ENCODE results near the gene LMCD1.

DNA sequence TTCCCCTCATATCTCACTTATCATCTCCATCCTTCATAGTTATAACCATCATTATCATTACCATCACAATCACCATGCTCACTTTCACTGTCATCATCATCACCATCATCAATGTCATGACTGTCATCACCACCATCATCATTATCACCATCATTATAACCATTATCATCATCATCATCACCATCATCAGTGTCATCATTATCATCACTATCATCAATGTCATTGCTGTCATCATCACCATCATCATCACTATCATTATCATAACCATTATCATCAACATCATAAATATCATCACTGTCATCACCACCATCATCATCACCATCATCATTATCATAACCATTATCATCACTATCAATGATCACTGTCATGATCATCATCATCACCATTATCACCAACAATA, 98.8 kb downstream of the LMCD1 start:
- no peak for TF ChIP-seq ELK1 (IDR thresholded peaks at IDR 0.05; ENCODE audit: low read depth, low read length)
- no peak for TF ChIP-seq CTCF (IDR thresholded peaks at IDR 0.05)
- TF ChIP-seq, protein P1, sequence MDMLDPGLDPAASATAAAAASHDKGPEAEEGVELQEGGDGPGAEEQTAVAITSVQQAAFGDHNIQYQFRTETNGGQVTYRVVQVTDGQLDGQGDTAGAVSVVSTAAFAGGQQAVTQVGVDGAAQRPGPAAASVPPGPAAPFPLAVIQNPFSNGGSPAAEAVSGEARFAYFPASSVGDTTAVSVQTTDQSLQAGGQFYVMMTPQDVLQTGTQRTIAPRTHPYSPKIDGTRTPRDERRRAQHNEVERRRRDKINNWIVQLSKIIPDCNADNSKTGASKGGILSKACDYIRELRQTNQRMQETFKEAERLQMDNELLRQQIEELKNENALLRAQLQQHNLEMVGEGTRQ (IDR thresholded peaks at IDR 0.05): no peak
- TF ChIP-seq CBX8 (IDR thresholded peaks at IDR 0.05): no peak
- no peak for TF ChIP-seq POLR2A (IDR thresholded peaks at IDR 0.05; ENCODE audit: low read length)
- TF ChIP-seq RNF2 (IDR thresholded peaks at IDR 0.05; ENCODE audit: borderline replicate concordance, low read depth): no peak
- TF ChIP-seq MAZ (IDR thresholded peaks at IDR 0.05; ENCODE audit: borderline replicate concordance, low read depth, low read length): no peak
- TF ChIP-seq CHD4 (IDR thresholded peaks at IDR 0.05; ENCODE audit: borderline replicate concordance): no peak
- TF ChIP-seq NFE2L2 (conservative IDR thresholded peaks at IDR 0.05; ENCODE audit: low read length): no peak
- no peak for TF ChIP-seq RAD21 (conservative IDR thresholded peaks at IDR 0.05 in 1 of 2, IDR thresholded peaks at IDR 0.05 in 1 of 2)
- TF ChIP-seq MAFK (IDR thresholded peaks at IDR 0.05; ENCODE audit: partially characterized antibody): no peak
